ENCODE measurements around the gene PPM1H.

DNA sequence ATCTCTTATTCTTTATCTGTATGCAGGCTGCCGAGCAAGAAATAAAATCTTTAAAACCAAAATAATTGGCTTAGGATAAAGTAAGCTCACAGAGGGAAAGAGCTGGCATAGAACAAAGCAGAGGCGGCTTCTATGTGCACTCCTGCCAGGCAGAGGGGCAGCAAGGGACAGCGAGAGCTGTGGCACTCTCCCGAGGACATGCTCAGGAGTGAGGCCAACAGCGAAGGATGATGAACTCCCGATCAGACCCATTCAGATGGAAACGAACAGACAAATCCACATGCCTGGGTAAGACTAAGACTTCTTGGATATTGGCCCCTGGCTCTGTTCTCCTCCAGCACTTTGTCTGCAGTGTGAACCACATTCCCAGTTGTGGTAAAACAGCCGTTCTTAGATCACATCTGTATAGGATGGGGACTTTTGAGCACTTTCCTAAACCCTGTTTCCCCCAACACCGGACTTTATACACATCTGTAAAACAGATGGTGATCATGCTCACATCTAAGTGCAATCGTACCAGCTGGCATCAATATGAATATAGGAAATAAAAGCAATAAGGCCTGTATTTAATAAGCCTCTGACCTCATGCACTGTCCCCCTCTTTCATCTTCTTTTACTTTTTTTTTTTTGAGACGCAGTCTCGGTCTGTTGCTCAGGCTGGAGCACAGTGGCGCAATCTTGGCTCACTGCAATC is 134.1 kb downstream of the PPM1H start:
- TF ChIP-seq, protein P1, sequence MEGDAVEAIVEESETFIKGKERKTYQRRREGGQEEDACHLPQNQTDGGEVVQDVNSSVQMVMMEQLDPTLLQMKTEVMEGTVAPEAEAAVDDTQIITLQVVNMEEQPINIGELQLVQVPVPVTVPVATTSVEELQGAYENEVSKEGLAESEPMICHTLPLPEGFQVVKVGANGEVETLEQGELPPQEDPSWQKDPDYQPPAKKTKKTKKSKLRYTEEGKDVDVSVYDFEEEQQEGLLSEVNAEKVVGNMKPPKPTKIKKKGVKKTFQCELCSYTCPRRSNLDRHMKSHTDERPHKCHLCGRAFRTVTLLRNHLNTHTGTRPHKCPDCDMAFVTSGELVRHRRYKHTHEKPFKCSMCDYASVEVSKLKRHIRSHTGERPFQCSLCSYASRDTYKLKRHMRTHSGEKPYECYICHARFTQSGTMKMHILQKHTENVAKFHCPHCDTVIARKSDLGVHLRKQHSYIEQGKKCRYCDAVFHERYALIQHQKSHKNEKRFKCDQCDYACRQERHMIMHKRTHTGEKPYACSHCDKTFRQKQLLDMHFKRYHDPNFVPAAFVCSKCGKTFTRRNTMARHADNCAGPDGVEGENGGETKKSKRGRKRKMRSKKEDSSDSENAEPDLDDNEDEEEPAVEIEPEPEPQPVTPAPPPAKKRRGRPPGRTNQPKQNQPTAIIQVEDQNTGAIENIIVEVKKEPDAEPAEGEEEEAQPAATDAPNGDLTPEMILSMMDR (IDR thresholded peaks at IDR 0.05), result no peak
- no peak for TF ChIP-seq POLR2A (IDR thresholded peaks at IDR 0.05)

Measured in lower leg skin (tissue), 3 donors.